ENCODE results near the gene ASB13.
A peak's percentile ranks its signal among the peaks of the same experiment; 100 is the strongest.

ASB13 gene

GRCh38 chr10:5684971-5685763 is 18.8 kb upstream of the ASB13 start:
- POLR2A ChIA-PET, result interaction anchor here (0.9 kb wide), 2 partner anchors 9 to 205 kb away, joined by 3 to 4 read pairs; partner anchors contain the start of genes ANKRD16 and FBH1

GRCh38 chr10:5684318-5684970 is 18.0 kb upstream of the ASB13 start, which contains the start of gene TASOR2:
Gene TASOR2, plus strand, starts transcription at chr10:5684838. Its CDS starts 35,805 bp downstream, at chr10:5720643.
- peak within 1 kb of the TSS; percentile 89 for H3K4me3 ChIP-seq (ENCODE audit: low read depth, low read length)
- no peak for TF ChIP-seq CTCF (IDR thresholded peaks at IDR 0.05; ENCODE audit: insufficient read depth, low read length, missing control alignments)
- peak; percentile 61 for DNase-seq (ENCODE audit: low read depth, low spot score)
- POLR2A ChIA-PET, result interaction anchor here (0.9 kb wide), 2 partner anchors 10 to 205 kb away, joined by 3 to 4 read pairs; partner anchors contain the start of genes ANKRD16 and FBH1
- CTCF ChIA-PET, result no interaction called here

More at GRCh38 chr10:5684971-5685763, 18.8 kb upstream of the ASB13 start:
- no peak for DNase-seq (ENCODE audit: low read depth, low spot score)
- H3K4me3 ChIP-seq (ENCODE audit: low read depth, low read length), result peak overlapping the region; percentile 89
- CTCF ChIA-PET, result no interaction called here
- TF ChIP-seq CTCF (IDR thresholded peaks at IDR 0.05; ENCODE audit: insufficient read depth, low read length, missing control alignments), result peak; percentile 69

GRCh38 chr10:5683065-5683464 is 16.7 kb upstream of the ASB13 start:
- no peak for DNase-seq (ENCODE audit: low read depth, low spot score)
- POLR2A ChIA-PET, result interaction anchor here (0.6 kb wide), 1 partner anchor 1331 kb away, joined by 3 read pairs; no protein-coding TSS in a partner anchor
- TF ChIP-seq CTCF (IDR thresholded peaks at IDR 0.05; ENCODE audit: insufficient read depth, low read length, missing control alignments), result no peak

GRCh38 chr10:5681930-5682329 is 15.5 kb upstream of the ASB13 start:
- no peak for DNase-seq (ENCODE audit: low read depth, low spot score)
- TF ChIP-seq CTCF (IDR thresholded peaks at IDR 0.05; ENCODE audit: insufficient read depth, low read length, missing control alignments), result no peak
- no peak overlapping the region for H3K4me3 ChIP-seq (ENCODE audit: low read depth, low read length)
- POLR2A ChIA-PET, result interaction anchor here (0.6 kb wide), 1 partner anchor 484 kb away, joined by 4 read pairs; no protein-coding TSS in a partner anchor
- CTCF ChIA-PET, result no interaction called here

More at GRCh38 chr10:5683065-5683464, 16.7 kb upstream of the ASB13 start:
- CTCF ChIA-PET, result interaction anchor here (0.7 kb wide), 1 partner anchor 56 kb away, joined by 3 read pairs; no protein-coding TSS in a partner anchor
- no peak overlapping the region for H3K4me3 ChIP-seq (ENCODE audit: low read depth, low read length)

- H3K4me3 ChIP-seq (ENCODE audit: low read depth, low read length), result no peak overlapping the region
- no peak for TF ChIP-seq CTCF (IDR thresholded peaks at IDR 0.05; ENCODE audit: insufficient read depth, low read length, missing control alignments)
- CTCF ChIA-PET, result interaction anchor here (0.7 to 2.6 kb wide), 5 partner anchors 9 to 195 kb away, joined by 3 to 9 read pairs (median 5); no protein-coding TSS in a partner anchor
- POLR2A ChIA-PET, result no interaction called here
- no peak for DNase-seq (ENCODE audit: low read depth, low spot score)
Measured at GRCh38 chr10:5679606-5680005, 13.2 kb upstream of the ASB13 start.

GRCh38 chr10:5679037-5679435 is 12.6 kb upstream of the ASB13 start:
- no peak for TF ChIP-seq CTCF (IDR thresholded peaks at IDR 0.05; ENCODE audit: insufficient read depth, low read length, missing control alignments)
- H3K4me3 ChIP-seq (ENCODE audit: low read depth, low read length), result no peak overlapping the region
- ChIA-PET POLR2A (no interaction called here), CTCF (interaction anchor here (0.7 to 2.6 kb wide), 5 partner anchors 8 to 195 kb away, joined by 3 to 9 read pairs (median 5); no protein-coding TSS in a partner anchor)
- DNase-seq (ENCODE audit: low read depth, low spot score), result no peak

All from AG04449 (cell line).